Right renal pelvis (tissue), 4 donors: ENCODE results near the gene BCKDK. TPM values are rescaled to one million over a fixed set of nuclear protein-coding genes. Genes with fewer than 3 reads are reported as not detected.

ENCODE experiments used
- DNase-seq, 4 donors: peaks; one replicate each; pipeline ENCODE4 v3.0.0-alpha.2; 2013; ENCODE audit warnings: low read depth in 4 of 4, low spot score in 3 of 4, missing footprints in 1 of 4
- polyA plus RNA-seq, 4 donors: library from polyadenylated mRNA; unstranded; fragments of 120-200 nt; gene quantifications; one replicate each; pipeline ENCODE4 v1.2.1, GENCODE V29; 2013; ENCODE audit not compliant: insufficient read length in 4 of 4

The BCKDK gene
- polyA plus RNA-seq, 4 donors = 32.9 to 50.8 (median 35.8) TPM

GRCh38 chr16:31079342-31079944, 28.7 kb upstream of the BCKDK start:
- no peak for DNase-seq

- no peak for DNase-seq
Measured at GRCh38 chr16:31080035-31080629, 28.1 kb upstream of the BCKDK start.

- DNase-seq = no peak
Measured at GRCh38 chr16:31080756-31081419, 27.3 kb upstream of the BCKDK start.

- no peak for DNase-seq
Measured at GRCh38 chr16:31081428-31082351, 26.5 kb upstream of the BCKDK start.

GRCh38 chr16:31082368-31083045, 25.7 kb upstream of the BCKDK start:
- DNase-seq = no peak

GRCh38 chr16:31083081-31083480, 25.1 kb upstream of the BCKDK start:
- no peak for DNase-seq

- DNase-seq = no peak
Measured at GRCh38 chr16:31083556-31083955, 24.6 kb upstream of the BCKDK start.

GRCh38 chr16:31083981-31084380, 24.2 kb upstream of the BCKDK start:
- DNase-seq = no peak

- no peak for DNase-seq
Measured at GRCh38 chr16:31084584-31085302, 23.4 kb upstream of the BCKDK start.

- no peak for DNase-seq
Measured at GRCh38 chr16:31085411-31085810, 22.8 kb upstream of the BCKDK start.

GRCh38 chr16:31085873-31086628, 22.1 kb upstream of the BCKDK start:
- no peak for DNase-seq

- DNase-seq = no peak
Measured at GRCh38 chr16:31086629-31086906, 21.6 kb upstream of the BCKDK start.

GRCh38 chr16:31087481-31087880, 20.7 kb upstream of the BCKDK start:
- DNase-seq = no peak

- DNase-seq = no peak
Measured at GRCh38 chr16:31087971-31088370, 20.2 kb upstream of the BCKDK start.

- DNase-seq = no peak
Measured at GRCh38 chr16:31088459-31089183, 19.6 kb upstream of the BCKDK start, which contains the start of gene PRSS53. Gene PRSS53 (minus strand): TSS chr16:31088943. CDS start chr16:31088809, 134 bp downstream.

- no peak for DNase-seq
Measured at GRCh38 chr16:31089199-31089598, 19.0 kb upstream of the BCKDK start.

GRCh38 chr16:31090540-31090939, 17.6 kb upstream of the BCKDK start:
- no peak for DNase-seq

- no peak for DNase-seq
Measured at GRCh38 chr16:31092330-31092729, 15.9 kb upstream of the BCKDK start.
